Vagina (tissue), 2 donors: ENCODE measurements around the gene CLASRP.

Source experiments
- CTCF ChIP-seq, 3 experiments: fragments of 450-650 bp in 2 of 3; fragments of 200-600 bp in 1 of 3; sonication (generic) in 1 of 3; IDR thresholded peaks; one replicate each; pipeline ENCODE4 v1.5.1; 2017 to 2019; ENCODE audit warnings: antibody characterized with exemption in 3 of 3, mild to moderate bottlenecking in 2 of 3, moderate library complexity in 2 of 3
- POLR2A ChIP-seq, 2 donors: fragments of 450-650 bp; IDR thresholded peaks; one replicate each; pipeline ENCODE4 v1.6.1; 2017; ENCODE audit warnings: antibody characterized with exemption in 2 of 2, mild to moderate bottlenecking in 2 of 2, moderate library complexity in 2 of 2
- POLR2AphosphoS5 ChIP-seq, 2 donors: sonication (generic); formaldehyde crosslinking; IDR thresholded peaks; one replicate each; pipeline ENCODE4 v1.9.0; 2017; ENCODE audit warnings: antibody characterized with exemption in 2 of 2, mild to moderate bottlenecking in 2 of 2, low read depth in 1 of 2; ENCODE audit not compliant: insufficient read depth in 1 of 2

GRCh38 chr19:45038931-45039893 lies at the start of gene CLASRP:
- no peak for TF ChIP-seq CTCF (IDR thresholded peaks at IDR 0.05)
- TF ChIP-seq POLR2A (IDR thresholded peaks at IDR 0.05): peak in 1 of 2 donors; percentile 91
- TF ChIP-seq POLR2AphosphoS5 (IDR thresholded peaks at IDR 0.05; ENCODE audit: insufficient read depth in 1 of 2, low read depth in 1 of 2): peak; percentile 95 to 99
